Measurements from ENCODE around the gene EXD3.

EXD3 gene

DNA sequence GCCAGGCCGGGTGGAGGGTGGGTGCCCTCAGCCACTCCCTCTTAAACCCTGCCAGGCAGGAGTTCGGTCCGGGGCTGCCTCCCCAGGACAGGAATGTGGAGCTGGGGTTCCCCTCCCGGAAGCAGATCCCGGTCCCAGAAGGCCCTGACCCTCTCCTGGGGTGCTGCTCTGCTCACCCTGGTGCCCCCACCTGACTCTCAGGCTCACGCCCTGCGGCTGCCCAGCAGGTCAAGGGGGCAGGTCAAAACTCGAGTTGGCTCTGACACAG is 117.2 kb downstream of the EXD3 start:
- DNase-seq (ENCODE audit: low spot score), result no peak

DNA sequence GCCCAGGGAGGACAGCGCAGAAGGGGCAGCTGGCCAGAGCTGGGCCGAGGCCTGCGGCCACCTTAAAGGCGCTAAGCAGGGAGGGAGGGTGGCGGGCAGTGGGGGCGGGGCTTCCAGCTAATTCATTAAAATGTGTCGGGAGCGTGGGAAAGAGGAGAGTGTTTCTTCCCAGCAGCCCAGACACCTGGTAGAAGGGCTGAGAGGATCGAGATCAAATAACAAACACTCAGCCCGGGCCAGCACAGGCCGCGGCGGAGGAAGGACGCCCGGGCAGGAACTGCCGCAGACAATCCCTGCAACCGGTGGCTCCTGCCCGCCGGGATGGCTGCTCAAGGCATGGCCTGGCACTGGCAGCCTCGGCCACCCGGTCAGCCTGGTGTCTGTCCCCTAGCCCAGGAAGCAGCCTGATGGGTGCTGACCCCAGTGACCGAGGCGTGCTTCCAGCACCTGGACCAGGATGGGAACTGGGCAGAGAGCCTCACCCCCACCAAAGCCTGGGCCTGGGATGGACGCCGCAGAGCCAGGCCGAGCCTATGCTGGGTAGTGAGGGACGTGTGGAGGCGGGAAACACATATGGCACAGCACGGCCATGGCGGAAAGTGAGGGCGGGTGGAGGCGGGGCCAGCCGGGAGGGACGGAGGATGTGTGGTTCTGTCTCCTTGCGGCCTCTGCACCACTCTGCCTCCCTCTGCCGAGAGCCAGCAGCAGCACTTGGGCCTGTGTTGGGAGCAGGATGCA is 117.7 kb downstream of the EXD3 start:
- DNase-seq (ENCODE audit: low spot score), result no peak

DNA sequence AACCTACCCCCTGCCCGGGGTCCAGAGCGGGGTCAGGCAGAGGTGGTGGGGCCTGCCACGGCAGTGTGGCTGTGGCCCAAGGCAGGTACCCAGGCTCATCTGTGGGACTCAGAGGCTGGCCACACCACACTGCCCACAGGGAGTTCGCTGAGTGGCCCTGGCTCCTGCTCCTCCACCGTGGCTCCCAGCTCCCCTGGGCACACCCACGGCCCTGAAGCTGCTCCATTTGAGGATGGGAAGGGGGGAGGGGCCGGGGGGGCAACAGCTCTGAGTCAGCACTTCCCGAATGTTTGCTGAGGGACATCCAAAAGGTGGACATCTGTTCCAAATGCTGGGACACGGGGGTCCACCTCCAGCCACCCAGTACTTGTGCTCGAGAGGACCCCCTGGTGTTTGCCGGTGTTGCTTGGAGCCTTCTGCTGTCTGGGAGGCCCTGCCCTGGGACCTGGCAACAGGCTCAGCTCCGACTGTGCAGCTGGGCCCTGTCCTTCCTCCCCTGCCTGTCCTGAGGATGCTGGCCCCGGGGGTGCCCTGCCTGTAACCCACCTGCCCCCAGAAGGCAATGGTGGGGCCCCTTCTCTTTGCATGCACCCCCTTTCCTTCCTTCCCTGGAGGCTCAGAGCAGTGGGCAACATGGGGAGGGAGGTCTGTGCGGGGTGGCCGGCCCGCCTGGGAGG is 118.4 kb downstream of the EXD3 start:
- no peak for DNase-seq (ENCODE audit: low spot score)

DNA sequence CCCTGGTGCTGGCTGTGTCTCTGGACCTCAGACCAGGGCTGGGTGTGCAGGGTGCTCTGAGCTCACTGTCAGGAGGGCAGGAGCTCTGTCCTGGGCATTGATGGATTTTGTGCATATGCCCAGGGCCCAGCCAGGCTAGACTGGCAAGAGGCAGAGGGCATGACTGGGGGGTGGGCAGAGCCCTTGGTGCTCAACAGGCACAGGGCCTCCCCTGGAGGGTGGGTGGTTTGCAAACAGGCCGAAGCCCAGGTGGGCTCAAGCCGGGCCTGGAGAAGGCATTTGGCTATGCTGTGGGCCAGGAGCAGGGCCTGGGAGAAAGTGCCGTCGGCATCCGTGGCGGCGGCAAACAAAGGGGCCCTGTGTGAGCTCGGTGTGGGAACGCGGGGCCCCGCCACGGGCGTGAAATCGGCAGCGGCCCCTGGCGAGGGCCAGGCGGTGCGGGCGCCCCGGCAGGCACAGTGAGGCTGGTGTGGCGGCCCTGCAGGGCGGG is 119.0 kb downstream of the EXD3 start:
- no peak for DNase-seq (ENCODE audit: low spot score)

DNA sequence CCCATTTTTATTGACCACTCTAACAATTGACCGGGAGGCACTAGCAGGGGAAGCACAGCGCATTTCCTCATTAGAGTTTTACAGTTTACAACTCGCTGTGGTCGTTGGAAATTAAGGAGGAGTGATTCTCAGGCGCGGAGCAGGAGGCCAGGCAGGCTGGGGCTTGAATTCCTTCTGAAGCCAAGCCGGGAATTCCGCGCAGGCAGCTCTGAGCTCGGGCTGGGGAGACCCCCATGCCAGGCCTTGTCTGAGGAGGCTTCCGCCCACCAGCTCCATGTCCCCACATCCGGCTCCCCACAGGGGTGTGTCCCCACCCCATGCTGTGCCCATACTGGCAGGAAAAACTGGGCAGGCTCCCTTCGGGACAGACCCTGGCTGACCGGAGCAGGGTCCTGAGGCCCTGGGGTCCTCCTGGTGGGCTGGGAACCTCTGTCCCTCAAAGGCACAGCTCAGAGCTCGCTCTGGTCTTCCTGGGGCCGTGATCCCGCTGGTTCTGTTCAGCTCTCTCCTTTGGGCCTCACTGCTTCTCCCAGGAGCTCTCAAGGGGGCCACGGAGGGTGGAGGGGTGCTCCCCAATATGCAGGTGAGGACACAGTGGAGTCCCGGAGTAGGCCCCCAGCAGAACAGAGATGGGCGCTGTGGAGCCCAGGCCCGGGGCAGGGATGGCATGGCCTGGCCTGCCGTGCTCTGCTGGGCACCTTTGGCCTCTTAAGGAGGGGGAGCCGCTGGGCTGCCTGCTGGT is 119.6 kb downstream of the EXD3 start:
- no peak for DNase-seq (ENCODE audit: low spot score)

DNA sequence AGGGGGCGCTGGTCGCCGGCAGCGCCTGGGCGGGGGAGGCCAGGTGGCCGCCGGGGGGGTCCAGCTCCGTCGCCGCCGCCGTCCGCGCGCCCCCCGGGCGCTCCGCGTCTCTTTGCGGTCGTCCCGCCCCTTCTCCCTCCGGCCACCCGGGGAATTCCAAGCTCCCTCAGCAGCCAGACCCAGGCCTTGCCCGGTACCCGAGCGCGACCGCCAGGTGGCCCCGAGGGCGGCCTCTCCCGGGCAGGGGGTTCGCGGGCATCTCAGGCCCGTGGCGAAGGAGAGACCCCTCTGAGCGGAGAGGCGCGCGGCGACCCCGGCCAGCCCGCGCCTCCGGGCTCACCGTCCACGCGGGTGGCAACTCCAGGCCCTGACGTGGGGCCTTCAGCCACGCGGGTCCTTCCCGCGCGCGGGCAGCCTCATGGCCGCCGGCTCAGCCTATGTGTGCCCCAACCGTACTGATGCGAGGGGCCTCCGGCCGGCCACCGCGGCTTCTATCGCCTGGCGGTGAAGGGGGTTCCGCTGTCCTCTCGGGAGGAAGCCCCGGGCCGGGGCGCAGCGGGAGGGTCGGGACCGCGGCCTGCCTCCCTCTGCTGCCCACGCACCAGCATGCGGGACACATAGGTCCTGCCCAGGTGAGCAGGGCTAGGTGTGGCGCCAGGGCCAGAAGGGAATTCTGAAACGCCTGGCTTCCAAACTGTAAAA is 120.4 kb downstream of the EXD3 start:
- no peak for DNase-seq (ENCODE audit: low spot score)

DNA sequence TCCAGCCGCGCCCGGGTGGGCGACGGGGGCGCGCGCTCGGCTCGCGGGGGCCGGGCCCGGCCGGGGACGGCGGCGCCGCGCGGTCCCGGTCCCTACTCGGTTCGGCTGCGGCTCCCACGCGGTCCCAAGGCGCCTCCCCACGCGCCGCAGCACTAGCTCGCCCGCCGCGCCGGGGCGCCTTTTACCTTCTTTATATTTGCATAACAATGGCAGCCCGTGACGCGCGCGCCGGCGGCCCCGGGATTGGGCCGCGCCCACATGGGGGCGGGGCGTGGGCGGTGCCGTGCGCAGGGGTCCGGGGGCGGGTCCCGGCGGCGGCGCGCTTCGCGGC is 120.9 kb downstream of the EXD3 start, which contains the start of gene NRARP:
TSS of gene NRARP (minus strand) at position 154 of the 331 bp plus-strand sequence. CDS start 343 bp downstream, outside the sequence.
- peak; percentile 99 for DNase-seq (ENCODE audit: low spot score)

DNA sequence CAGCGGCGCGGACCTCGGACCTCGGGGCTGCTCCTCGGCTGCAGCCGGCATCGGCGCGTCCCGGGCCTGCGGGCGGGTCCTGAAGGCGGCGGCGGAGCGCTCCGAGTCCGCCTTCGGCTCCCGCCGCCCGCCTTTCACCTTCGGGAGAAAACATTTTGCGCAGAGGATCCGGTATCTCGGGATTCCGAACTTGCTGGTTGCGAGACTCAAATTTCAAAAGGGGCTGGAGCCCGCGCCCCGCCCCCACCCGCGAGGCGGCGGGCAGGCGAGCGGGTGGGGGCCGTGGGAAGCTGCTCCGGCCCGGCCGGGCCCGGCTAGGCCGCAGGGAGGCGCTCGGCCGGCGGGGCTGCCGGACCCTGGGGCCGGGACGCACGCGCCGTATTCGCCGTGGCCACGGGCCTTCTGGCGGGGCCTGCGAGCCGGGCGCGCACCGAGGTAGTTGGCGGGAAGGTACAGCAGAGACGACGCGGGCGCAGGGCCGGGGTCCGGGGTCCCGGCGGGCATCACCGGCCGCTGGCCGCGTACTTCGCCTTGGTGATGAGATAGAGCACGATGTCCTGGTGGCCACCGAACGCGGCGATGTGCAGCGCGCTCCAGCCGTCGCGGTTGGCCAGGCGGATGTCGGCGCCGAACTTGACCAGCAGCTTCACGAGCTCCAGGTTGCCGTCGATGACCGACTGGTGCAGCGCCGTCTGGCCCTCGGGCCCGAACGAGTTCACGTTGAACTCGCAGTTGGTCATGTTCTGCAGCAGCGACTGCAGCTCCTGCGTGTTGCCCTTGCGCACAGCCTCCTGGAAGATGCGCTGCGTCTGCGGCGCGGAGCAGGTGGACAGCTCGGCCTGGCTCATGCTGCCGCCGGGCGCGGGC is 121.6 kb downstream of the EXD3 start:
- peak; percentile 76 for DNase-seq (ENCODE audit: low spot score)

DNA sequence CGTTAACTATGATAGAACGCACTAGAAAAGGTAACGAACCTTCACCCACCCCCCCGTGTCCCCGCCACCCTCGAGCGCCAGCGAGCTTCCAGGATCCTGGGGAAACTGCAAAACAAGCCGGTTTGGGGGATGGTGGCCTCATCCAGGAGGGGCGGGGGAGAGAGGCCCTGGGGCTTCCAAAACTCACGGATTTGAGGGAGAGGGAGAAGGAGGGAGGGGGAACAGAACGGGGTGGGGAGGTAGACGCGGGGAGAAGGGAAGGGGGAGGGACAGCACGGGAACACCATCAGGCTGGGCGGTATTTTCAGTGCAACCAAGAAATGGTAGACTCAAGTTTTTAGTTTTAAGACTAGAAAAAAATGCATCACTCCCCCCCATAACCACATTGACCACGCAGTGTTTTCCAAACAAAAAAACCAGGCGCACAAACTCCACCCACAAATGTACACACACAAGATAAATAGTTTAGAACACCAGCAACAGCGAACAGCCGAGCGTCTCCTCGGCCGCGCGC is 122.3 kb downstream of the EXD3 start:
- no peak for DNase-seq (ENCODE audit: low spot score)

DNA sequence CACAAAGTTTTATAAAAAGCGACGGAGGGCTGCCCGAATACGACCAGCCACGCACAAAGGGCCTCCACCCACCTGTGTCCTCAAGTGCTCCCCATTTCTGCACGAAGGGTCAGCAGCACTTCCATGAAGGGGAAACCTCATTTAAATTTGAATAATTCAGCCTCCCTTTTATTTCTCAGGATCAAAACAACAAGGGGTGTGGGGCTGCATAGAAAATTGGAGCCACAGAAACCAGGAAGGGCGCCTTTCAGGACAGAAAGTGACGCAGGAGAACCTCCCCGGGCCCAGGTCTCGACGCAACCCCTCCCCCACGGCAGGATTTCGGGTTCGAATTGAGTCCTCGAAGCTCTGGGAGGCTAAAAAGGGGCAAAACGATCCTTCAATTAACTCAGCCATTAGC is 123.0 kb downstream of the EXD3 start:
- DNase-seq (ENCODE audit: low spot score), result no peak

DNA sequence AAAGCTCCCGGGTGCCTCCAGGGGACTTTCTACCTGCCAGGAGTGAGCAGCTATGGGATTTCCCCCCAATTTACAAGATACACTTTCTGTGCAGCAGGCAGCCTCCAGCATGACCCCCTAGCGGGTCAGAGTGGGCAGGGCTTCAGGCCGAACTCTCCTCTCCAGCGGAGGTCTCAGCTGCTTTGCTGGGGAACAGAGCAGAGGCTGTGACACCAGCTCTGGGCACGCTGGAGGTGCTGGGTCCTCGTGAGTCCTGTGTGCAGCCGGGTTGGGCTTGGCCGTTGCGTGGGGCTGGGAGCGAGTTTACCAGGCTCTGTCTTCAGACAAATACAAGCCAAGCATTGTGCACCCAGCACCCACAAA is 123.8 kb downstream of the EXD3 start:
- no peak for DNase-seq (ENCODE audit: low spot score)

DNA sequence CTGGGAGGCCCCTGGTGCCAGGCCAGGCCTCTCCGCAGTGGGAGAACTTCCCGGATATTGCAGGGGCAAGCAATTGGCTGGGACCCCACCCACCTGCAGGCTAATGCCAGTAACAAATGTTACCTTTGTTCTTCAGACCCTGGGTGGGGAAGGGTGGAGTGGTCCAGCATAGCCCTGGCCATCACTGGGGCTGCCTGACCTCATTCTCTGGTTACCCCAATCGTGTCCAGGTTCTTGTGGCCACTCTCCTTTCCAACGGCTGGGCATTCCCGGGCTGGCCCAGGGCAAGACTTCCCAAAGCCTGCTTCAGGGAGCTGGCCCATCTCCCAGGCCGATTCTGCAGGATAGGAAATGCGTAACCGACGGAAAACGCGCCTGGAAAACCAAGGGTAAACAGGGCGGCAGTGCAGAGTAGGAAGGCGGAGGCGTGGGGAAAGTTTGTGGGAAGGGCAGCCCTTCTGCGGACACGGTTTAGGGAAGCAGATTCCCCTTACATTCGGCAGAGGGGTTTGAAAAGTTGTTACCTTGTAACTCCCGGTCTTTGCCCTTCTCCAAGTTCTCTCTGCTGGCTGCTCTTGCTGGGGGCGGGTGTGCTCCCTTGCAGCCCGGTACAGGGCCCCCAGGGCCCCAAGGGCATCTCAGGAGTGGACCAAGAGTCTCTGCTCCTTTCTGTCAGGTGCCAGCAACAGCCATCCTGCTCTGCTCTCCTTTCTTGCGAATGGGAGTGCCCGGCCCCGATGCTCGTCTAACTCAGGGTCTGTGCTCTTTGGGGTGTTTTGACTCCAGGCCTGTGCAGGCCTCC is 124.4 kb downstream of the EXD3 start:
- DNase-seq (ENCODE audit: low spot score), result no peak

DNA sequence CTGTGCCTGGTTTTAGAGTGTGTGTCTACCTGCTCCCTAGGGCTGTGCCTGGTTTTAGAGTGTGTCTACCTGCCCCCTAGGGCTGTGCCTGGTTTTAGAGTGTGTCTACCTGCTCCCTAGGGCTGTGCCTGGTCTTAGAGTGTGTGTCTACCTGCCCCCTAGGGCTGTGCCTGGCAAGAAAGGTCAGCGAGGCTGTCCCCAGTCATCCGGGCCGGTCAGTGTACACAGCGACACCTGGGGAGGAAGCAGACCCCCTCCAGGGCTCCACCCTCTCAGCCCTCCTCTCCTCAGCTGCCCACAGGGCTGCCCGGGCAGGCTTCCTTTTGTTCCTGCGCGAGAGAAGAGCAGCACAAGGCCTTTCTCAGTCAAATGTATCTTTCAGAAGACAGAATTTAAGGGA is 125.0 kb downstream of the EXD3 start:
- no peak for DNase-seq (ENCODE audit: low spot score)

DNA sequence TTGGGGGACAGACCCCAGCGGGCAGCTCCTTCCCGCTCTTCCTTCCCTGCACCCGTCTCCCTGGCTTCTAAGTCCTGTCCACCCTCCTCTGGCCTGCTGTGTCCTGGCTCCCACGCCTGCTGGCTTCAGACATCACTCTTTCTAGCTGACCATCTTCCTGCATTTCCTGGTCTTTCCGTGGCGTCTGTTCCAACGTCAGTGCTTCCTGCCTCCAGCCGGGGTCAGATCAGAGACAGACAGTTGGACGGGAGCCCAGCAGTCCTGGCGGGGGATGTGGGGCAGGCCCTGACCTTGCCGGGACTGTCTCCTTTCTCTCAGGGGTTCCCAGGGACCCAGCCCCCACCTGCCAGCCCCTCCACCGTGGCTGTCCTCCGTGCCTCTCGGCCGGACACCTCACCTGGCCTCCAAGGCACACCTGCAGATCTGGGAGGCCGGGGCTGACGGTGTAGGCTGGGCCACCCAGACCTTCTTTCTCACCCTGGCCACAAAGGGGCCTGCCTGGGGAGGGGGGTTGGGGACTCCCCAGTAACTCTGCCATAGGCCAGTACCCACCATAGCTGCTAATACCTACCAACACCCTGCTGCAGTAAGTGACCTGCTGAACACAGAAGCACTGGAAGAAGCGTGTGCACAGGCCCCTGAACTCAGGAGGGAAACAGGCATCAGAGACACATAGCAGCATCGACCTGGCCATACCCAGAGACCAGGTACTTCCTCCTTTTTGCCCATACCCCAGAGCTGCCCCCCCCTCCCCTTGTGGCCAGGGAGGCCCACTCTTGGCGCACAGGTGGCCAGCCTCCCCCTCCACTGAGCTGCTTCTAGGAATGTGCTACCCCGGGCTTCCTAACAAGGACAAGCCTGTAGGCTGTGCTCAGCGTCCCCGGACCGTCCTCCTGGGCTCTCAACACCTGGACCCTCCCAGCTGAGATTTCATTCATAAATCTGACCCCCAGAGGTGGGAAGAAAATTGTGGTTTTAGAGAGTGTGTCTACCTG is 126.0 kb downstream of the EXD3 start:
- no peak for DNase-seq (ENCODE audit: low spot score)

DNA sequence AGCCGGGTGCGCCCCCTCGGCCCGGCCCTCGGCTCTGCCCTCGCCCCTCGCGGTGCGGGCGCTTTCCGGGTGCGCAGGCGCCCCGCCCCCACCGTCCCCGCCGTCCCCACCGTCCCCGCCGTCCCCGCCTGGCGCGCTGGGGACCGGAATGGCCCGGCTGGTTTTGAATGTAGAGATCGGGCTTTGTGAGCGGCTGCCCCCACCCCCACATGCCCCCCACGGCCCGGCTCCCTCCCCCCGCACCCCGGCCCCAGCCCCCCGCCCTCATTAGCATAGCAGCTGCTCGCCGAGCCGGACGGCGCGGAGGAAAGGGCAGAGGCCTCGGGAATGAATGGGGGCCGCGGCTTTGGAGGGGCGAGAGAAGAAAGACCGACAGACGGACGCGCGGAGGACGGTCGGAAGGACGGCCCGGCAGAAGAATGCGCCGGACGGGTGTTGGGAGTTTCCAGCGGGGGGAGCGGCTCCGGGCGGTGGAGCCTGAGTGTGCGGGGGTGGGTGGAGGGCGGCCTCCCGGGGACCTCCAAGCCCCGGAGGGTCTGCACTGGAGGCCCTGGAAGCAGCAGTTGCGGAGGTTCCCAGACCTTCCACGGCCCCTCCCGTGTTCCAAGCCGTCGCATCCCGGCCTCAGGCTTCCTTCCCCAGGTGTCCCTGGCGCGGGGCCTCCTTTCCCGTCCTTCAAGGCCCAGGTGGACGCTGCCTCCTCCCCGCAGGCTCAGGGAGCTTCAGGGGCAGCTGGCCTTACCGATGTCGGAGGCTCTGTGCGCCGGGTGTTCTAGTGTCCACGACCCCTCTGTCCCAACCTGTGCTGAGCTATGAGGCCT is 126.9 kb downstream of the EXD3 start:
- no peak for DNase-seq (ENCODE audit: low spot score)

DNA sequence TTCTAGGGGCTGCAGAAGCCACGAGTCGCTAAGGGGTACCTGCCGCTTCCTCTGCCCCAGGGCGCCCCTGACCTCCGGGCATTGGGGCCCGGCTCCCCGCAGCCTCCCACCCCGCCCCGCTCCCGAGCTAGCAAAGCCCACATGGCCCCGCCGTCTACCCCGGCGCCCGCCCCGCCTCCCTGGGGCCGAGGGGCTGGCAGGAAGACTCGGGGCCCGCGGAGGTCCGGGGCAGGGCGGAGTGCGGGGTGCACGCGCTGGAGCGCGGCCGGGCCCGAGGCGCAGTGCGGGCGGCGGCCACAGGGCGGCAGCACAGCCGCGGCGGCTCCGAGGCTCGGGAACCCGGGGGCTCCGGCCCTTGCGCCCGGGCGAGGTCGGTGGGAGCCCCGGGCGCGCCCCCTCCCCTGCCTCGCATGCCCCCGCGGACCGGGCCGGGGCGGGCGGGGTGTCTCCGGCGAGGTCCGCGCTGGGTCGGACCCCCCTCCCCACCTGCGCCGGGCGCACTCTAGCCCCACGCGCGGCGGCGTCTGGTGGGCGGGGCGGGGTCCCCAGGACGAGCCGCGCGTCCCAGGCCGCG is 127.6 kb downstream of the EXD3 start:
- DNase-seq (ENCODE audit: low spot score), result peak; percentile 95

DNA sequence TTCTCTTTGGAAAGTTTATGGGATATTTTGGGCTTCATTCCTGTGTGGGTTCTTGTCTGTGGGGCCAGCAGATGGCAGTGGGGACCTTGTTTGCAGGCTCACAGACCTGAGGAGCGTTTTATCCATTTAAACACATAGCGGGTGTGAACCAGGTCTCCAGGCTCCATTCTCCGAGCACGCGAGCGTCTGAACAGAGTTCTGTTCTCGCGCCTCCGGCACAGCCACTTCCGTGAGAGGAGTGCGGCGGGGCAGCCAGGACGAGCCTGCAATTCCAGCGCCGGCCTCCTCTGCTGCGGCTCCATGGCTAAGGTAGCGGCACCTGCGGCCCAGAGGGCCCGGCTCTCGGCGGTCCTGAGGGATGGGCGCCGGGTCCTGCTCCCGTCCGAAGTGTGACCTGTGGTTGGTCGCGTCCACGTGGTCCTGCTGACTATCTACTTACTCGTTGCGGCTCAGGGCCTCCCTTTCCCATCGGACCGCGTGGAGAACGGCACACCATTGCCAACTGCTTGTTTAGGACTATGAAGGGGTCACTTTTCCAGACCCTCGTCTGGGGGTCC is 128.2 kb downstream of the EXD3 start:
- DNase-seq (ENCODE audit: low spot score), result no peak

Data from D341Med (cell line).